HepG2 (cell line): ENCODE data around the gene GNAI2. TPM values are rescaled to one million over a fixed set of nuclear protein-coding genes. Genes with fewer than 3 reads are reported as not detected.
A peak's percentile ranks its signal among the peaks of the same experiment; 100 is the strongest.

Experiments used
- AGO2 ChIP-seq: fragments of 200-400 bp; formaldehyde crosslinking; optimal IDR thresholded peaks from 2 replicates; pipeline ENCODE3; 2017; ENCODE audit warnings: mild to moderate bottlenecking, low read depth, low read length, moderate library complexity
- ATF4 ChIP-seq, 2 experiments: fragments of 450-650 bp in 1 of 2; sonication (generic) in 1 of 2; formaldehyde crosslinking; IDR thresholded peaks; 2 replicates each; pipeline versions ENCODE4 v1.5.0 to v1.8.0; 2020 to 2022; ENCODE audit warnings: mild to moderate bottlenecking in 1 of 2, missing genetic modification reagents in 1 of 2
- DNMT1 ChIP-seq: sonication (generic); formaldehyde crosslinking; IDR thresholded peaks from 2 replicates; pipeline ENCODE4 v1.5.1; 2020; ENCODE audit warnings: mild to moderate bottlenecking, missing genetic modification reagents
- ELF1 ChIP-seq: sonication (generic); formaldehyde crosslinking; IDR thresholded peaks from 2 replicates; pipeline ENCODE4 v1.4.0; 2020; ENCODE audit warnings: missing genetic modification reagents
- ELK4 ChIP-seq: sonication (generic); formaldehyde crosslinking; IDR thresholded peaks from 2 replicates; pipeline ENCODE4 v1.9.0; 2021; ENCODE audit warnings: missing genetic modification reagents, borderline replicate concordance
- ESRRA ChIP-seq: sonication (generic); formaldehyde crosslinking; IDR thresholded peaks from 2 replicates; pipeline ENCODE4 v1.5.1; 2020; ENCODE audit warnings: mild to moderate bottlenecking, low read depth, missing genetic modification reagents
- ETV6 ChIP-seq: sonication (generic); formaldehyde crosslinking; conservative IDR thresholded peaks from 2 replicates; pipeline ENCODE4 v1.4.0; 2020; ENCODE audit warnings: missing genetic modification reagents
- EZH2 ChIP-seq: conservative IDR thresholded peaks from 2 replicates; pipeline ENCODE4 v1.6.1; 2012; ENCODE audit warnings: mild to moderate bottlenecking, low read depth, low read length, moderate library complexity
- FOXK2 ChIP-seq: fragments of 450-650 bp; IDR thresholded peaks from 2 replicates; pipeline ENCODE4 v1.6.1; 2016
- HOXD1 ChIP-seq: sonication (generic); formaldehyde crosslinking; IDR thresholded peaks from 2 replicates; pipeline ENCODE4 v1.5.0; 2020; ENCODE audit warnings: missing genetic modification reagents
- KDM1A ChIP-seq: IDR thresholded peaks from 2 replicates; pipeline ENCODE4 v1.6.1; 2016; ENCODE audit warnings: missing compliant biosample characterization
- KDM6A ChIP-seq: IDR thresholded peaks from 2 replicates; pipeline ENCODE4 v1.6.1; 2016; ENCODE audit warnings: low read depth
- POLR2AphosphoS5 ChIP-seq: IDR thresholded peaks from 2 replicates; pipeline ENCODE4 v1.6.1; 2012; ENCODE audit warnings: low read depth, low read length
- RAD51 ChIP-seq: fragments of 450-650 bp; IDR thresholded peaks from 2 replicates; pipeline ENCODE4 v1.6.1; 2016; ENCODE audit warnings: borderline replicate concordance
- REXO4 ChIP-seq: sonication (generic); formaldehyde crosslinking; IDR thresholded peaks from 2 replicates; pipeline ENCODE4 v1.8.0; 2022; ENCODE audit warnings: missing genetic modification reagents, mild to moderate bottlenecking, borderline replicate concordance
- SRF ChIP-seq: IDR thresholded peaks from 2 replicates; pipeline ENCODE4 v1.6.1; 2011; ENCODE audit warnings: mild to moderate bottlenecking, low read depth, low read length, moderate library complexity
- TGIF2 ChIP-seq: IDR thresholded peaks from 2 replicates; pipeline ENCODE4 v1.6.1; 2016; ENCODE audit warnings: control low read depth, missing compliant biosample characterization
- THAP8 ChIP-seq: sonication (generic); formaldehyde crosslinking; IDR thresholded peaks from 2 replicates; pipeline ENCODE4 v1.5.1; 2020; ENCODE audit warnings: missing genetic modification reagents, mild to moderate bottlenecking, borderline replicate concordance
- TOPORS ChIP-seq: sonication (generic); formaldehyde crosslinking; IDR thresholded peaks from 2 replicates; pipeline ENCODE4 v1.8.0; 2023; ENCODE audit warnings: mild to moderate bottlenecking, missing genetic modification reagents
- TRIM24 ChIP-seq: sonication (generic); formaldehyde crosslinking; IDR thresholded peaks from 2 replicates; pipeline ENCODE4 v1.8.0; 2022; ENCODE audit warnings: mild to moderate bottlenecking, missing genetic modification reagents
- YY1 ChIP-seq: IDR thresholded peaks from 2 replicates; pipeline ENCODE4 v1.6.1; 2011; ENCODE audit warnings: low read length, low read depth, moderate library complexity, mild to moderate bottlenecking; ENCODE audit not compliant: insufficient read depth, insufficient replicate concordance
- ZNF224 ChIP-seq: sonication (generic); formaldehyde crosslinking; IDR thresholded peaks from 2 replicates; pipeline ENCODE4 v1.5.0; 2020; ENCODE audit warnings: mild to moderate bottlenecking, missing genetic modification reagents
- ZNF232 ChIP-seq: sonication (generic); formaldehyde crosslinking; IDR thresholded peaks from 2 replicates; pipeline ENCODE4 v1.4.0; 2020; ENCODE audit warnings: missing genetic modification reagents, borderline replicate concordance
- ZNF383 ChIP-seq: sonication (generic); formaldehyde crosslinking; IDR thresholded peaks from 2 replicates; pipeline ENCODE4 v1.4.0; 2020; ENCODE audit warnings: missing genetic modification reagents, mild to moderate bottlenecking, borderline replicate concordance
- ZNF484 ChIP-seq: sonication (generic); formaldehyde crosslinking; IDR thresholded peaks from 2 replicates; pipeline ENCODE4 v1.5.1; 2020; ENCODE audit warnings: mild to moderate bottlenecking, low read depth, missing genetic modification reagents, borderline replicate concordance
- ZNF503 ChIP-seq: sonication (generic); formaldehyde crosslinking; IDR thresholded peaks from 2 replicates; pipeline ENCODE4 v1.4.0; 2020; ENCODE audit warnings: missing genetic modification reagents
- ZNF614 ChIP-seq: IDR thresholded peaks from 2 replicates; pipeline ENCODE4 v1.6.1; 2018; ENCODE audit warnings: missing biosample characterization, missing genetic modification reagents, inconsistent platforms, borderline replicate concordance
- ZNF839 ChIP-seq: sonication (generic); formaldehyde crosslinking; IDR thresholded peaks from 2 replicates; pipeline ENCODE4 v1.4.0; 2020; ENCODE audit warnings: missing genetic modification reagents, mild to moderate bottlenecking, borderline replicate concordance
- polyA plus RNA-seq, 8 experiments: library from polyadenylated mRNA; depleted of rRNA in 3 of 8; stranded (reverse) in 7 of 8; unstranded in 1 of 8; fragments of >200 nt; fragmentation: Illumina TruSeq in 4 of 8; extraction: Trizol in 4 of 8; gene quantifications; 2 replicates each; pipeline versions ENCODE4 v1.2.1 to v1.2.3, GENCODE V29; 2011 to 2016; ENCODE audit warnings: low read depth in 4 of 8, missing spikeins in 1 of 8, mixed read lengths in 1 of 8; ENCODE audit not compliant: insufficient read depth in 1 of 8
- total RNA-seq, 5 experiments: library from RNA; depleted of rRNA; stranded (reverse); fragments of >200 nt; fragmentation: Illumina TruSeq; extraction: Trizol; gene quantifications; 2 replicates each; pipeline ENCODE4 v1.2.3, GENCODE V29; 2016; ENCODE audit warnings: low read depth in 1 of 5

The GNAI2 gene
- total and polyA plus RNA-seq, 2 of the 13 experiments (the other 11 are each of a cell fraction or from before 2014, with no cell fraction given): 51.1 to 66.2 TPM

- no peak for TF ChIP-seq ATF4 (CRISPR knock-in tag; IDR thresholded peaks at IDR 0.05)
- peak; percentile 58 for TF ChIP-seq ELF1 (CRISPR knock-in tag)
- no peak for TF ChIP-seq ETV6 (CRISPR knock-in tag)
- 0 out of 2 replicates have a peak, but pooled peaks have one; percentile 9 for TF ChIP-seq ZNF614 (CRISPR knock-in tag)
- 0 out of 2 replicates have a peak, but pooled peaks have one; percentile 17 for TF ChIP-seq ESRRA (CRISPR knock-in tag)
- TF ChIP-seq SRF: no peak
- TF ChIP-seq KDM6A: no peak
- 0 out of 2 replicates have a peak, but pooled peaks have one; percentile 47 for TF ChIP-seq HOXD1 (CRISPR knock-in tag)
- no peak for TF ChIP-seq YY1
- TF ChIP-seq ZNF839 (CRISPR knock-in tag): no peak
- no peak for TF ChIP-seq ZNF484 (CRISPR knock-in tag)
- no peak for TF ChIP-seq ZNF383 (CRISPR knock-in tag)
- TF ChIP-seq ZNF503 (CRISPR knock-in tag): no peak
- peak; percentile 74 for TF ChIP-seq POLR2AphosphoS5
- TF ChIP-seq ZNF232: no peak
- TF ChIP-seq TGIF2: no peak
- no peak for TF ChIP-seq EZH2
- no peak for TF ChIP-seq AGO2
- peak; percentile 68; the same call in 1 of the 2 replicates for TF ChIP-seq FOXK2
- no peak for TF ChIP-seq RAD51
- TF ChIP-seq TOPORS (CRISPR knock-in tag): 0 out of 2 replicates have a peak, but pooled peaks have one; percentile 34
- no peak for TF ChIP-seq REXO4
- no peak for TF ChIP-seq ELK4 (CRISPR knock-in tag)
- no peak for TF ChIP-seq ZNF224 (CRISPR knock-in tag)
- no peak for TF ChIP-seq DNMT1 (CRISPR knock-in tag)
- no peak for TF ChIP-seq TRIM24 (CRISPR knock-in tag)
- no peak for TF ChIP-seq KDM1A
- no peak for TF ChIP-seq THAP8 (CRISPR knock-in tag)
Measured at GRCh38 chr3:50235716-50236483, at the start of gene GNAI2 (continued).
